NCI-H69 (cell line): Measurements from ENCODE around the gene ABCA2.
A peak's percentile ranks its signal among the peaks of the same experiment; 100 is the strongest.

Experiments
- DNase-seq: peaks from one replicate; lab custom pipeline; 2025; lab: John Stamatoyannopoulos, UW

The ABCA2 gene

DNA sequence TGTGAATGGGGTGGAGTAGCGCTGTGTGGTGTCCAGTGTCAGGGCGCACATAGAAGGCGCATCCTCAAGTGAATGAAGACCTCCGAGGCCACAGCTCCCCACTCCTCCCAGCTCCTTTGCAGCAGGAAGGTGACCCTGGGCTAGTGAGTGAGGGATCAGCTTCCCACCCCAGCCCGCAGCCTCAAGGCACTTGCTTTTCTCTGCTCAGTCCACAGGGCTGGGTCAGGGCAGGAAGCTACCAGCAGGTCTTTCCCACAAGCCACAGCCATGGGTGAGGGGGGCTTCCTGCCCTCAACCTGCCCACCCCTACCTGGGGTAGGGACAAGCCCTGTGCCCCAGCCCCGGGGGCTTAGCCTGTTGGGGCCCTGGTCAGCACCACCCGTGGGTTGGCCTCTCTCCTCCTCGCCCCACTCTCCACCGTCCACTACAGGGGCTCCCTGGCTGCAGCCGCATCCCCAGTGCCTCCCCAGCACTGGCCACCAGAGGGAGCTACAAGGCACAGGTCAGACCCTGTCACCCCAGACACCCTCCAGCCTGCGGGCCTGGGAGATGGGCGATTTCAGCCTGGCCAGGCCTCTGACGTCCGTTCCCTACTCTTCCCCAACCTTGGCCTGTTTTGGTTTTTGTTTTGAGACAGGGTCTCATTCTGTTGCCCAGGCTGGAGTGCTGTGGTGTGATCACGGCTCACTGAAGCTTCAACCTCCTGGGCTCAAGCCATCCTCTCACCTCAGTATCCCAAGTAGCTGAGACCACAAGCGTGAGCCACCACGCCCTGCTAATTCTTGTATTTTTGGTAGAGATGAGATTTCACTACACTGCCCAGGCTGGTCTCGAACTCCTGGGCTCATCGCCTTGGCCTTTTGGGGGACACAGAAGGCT, 1.3 kb upstream of the ABCA2 start:
- DNase-seq, result peak; percentile 75

DNA sequence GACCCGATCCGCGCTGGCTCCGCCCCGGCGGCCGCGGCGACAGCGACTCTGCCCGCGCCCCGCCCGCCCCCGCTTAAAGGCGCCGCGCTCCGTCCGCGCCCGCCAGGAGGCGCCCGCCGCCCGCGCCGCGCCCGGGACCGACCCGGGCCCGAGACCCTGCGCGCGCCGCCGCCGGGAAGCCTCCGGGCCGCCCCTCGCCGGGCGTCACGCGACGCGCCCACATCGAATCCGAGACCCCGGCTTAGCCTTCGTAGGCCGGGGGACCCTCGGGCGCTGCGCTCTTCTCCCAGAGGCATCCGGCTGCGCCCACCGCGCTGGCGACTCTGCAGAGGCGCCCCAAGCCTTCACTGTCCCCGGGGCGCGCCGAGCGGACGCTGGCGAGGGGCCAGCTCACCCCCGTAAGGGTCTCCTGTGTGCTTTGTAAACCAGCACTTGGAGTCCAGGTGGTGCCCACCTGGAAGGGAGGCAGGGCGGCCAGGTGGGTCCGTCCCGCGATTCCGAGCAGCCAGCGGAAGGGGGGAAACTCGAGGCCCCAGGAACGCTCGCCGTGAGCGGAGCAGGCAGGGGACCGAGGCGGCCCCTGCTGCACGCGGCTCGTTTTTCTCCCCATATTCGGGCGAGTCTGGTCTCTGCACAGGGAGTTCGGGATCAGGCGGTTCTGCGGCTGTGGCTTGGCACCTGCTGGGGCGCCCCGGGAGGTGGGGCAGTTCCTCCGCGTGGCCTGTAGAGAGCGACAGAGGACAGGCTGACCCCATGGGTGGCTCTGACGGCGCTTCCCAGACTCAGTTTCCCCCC, 423 bp upstream of the ABCA2 start:
- peak; percentile 88 for DNase-seq

DNA sequence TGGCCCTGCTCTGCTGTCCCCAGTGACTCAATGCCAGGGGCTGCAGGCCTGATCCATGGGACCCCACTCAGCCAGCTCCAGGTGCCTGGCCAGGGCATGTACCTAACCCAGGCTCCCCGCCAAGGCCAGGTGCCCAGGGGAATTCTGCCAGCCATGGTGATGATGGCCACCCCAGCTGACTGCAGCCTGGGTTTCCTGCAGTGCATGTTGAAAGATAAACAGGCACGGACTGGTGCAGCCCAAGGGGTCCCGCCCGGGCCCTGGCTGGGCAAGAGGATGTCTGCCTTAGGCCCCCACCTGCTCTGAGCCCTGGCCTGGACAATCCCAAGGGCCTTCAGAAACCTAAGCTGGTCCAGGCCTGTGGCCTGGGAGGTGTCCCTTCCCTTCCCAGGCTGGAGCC, 1.2 kb downstream of the ABCA2 start:
- DNase-seq, result peak; percentile 64

DNA sequence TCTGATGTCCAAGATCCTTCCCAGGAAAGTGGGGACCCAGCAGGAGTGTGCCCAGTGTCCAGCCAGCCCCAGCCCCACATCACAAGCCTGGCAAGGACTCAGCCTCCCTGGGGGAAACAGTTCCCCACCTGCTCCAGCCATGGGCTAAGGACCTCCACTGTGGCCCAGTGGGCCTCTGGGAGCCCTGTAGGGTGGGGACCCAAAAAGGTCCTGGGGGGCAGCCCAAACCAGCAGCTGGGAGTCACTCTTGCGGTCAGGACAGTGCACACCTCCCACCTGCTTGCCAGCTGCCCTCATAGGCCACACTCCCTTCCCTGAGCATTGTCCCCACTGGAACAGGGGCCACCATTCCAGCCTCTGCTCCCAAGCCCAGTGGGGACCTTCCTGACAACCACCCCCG, 1.7 kb downstream of the ABCA2 start:
- DNase-seq, result no peak

DNA sequence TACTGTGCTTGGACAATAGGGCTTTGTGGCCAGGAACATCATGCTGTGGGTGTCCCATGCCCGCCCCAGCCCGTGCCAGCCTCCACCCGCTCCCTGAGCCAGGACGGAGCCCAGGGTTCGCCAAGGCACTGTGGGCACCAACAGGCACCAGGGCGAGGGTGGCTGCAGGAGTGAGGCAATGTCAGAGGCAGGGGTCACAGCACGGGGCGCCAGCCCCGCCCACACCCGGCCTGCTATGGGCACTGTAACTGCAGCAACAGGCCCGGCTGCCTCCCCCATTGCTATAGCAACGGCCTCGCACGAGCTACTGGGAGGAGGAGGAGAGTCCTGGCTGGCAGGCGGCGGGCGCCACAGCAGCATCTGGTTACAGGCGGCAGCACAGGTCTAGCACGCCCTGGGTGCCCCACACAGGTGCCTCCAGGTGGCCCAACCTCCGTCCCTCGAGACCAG, 2.5 kb downstream of the ABCA2 start:
- peak; percentile 97 for DNase-seq

DNA sequence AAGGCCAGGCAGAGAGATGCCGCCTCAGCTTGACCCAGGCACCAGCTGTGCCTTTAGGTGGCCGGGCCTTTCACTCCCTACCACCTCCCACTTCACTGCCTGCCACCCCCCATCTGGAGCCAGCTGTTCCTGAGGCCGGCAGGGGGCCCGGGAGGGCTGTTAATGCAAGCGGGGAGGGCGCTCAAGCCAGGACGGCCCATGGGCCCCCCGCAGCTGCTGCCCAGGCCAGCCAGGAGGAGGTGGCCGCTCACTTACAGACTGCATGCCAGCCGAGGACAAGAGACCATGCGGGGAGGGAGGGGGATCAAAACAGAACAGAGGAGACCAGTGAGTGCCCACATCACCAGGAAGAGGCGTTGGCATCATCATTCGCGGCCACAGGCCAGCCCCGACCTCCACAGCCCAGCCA, 4.5 kb downstream of the ABCA2 start:
- DNase-seq, result no peak

DNA sequence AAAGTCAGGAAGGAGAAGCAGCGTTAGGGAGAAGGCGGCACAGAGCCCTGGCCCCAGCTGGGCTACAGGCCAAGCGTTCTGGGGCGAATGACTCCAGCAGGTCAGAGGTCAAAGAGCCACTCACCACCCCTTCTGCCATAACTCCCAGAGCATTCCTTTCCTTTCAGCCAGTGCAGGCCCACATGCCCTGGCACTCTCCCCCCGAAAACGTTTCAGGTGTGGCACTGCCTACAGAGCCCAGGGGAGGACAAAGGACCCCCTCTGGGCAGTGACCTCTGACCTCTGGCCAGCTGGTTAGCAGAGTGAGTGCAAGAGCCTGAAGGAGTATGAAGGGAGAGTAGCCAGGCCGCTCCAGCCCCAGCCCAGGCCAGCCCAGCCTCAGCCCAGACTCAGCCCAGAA, 4.9 kb downstream of the ABCA2 start:
- DNase-seq, result no peak

DNA sequence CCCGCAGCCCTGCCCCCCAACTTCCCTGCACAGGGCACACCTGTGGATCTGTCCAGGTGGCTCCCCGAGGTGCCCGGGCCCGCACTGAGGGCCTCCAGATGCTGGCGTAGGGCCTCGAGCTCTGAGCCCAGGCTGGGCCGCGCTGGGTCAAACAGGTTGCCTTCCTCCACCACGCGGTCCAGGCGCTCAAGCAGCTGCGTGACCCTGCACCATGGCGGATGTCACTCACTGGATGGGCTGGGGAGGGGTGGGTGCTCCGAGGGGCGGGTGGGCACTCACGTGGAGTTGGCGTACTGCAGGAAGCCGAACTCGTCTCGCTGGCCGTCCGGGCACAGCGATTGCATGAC, 5.4 kb downstream of the ABCA2 start:
- DNase-seq, result no peak

DNA sequence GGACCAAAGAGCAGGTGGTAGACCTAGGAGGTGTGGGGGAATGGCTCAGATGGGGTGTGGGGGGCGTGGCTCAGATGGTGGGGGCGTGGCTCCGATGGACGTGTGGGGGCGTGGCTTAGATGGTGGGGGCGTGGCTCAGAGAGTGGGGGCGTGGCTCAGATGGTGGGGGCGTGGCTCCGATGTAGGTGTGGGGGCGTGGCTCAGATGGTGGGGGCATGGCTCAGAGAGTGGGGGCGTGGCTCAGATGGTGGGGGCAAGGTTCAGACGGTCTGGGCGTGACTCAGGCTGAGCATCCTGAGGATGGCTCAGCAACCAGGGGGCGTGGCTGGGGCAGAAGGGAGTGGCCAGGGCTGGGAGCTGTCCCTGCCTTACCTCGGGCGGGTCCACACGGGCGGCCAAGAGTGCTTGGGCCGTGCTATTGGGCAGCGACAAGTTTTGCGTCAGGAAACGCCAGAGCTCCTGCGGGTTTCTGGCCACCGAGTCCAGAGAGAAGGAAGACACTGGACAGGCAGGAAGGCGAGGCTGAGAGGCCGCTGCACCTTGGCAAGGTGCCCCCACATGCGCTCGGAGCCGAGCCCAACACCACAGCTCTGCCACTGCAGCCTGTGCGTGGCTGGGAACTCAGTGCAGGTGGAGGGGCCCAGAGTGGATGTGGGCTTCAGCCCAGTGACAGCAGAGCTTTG, 5.9 kb downstream of the ABCA2 start:
- peak; percentile 74 for DNase-seq

DNA sequence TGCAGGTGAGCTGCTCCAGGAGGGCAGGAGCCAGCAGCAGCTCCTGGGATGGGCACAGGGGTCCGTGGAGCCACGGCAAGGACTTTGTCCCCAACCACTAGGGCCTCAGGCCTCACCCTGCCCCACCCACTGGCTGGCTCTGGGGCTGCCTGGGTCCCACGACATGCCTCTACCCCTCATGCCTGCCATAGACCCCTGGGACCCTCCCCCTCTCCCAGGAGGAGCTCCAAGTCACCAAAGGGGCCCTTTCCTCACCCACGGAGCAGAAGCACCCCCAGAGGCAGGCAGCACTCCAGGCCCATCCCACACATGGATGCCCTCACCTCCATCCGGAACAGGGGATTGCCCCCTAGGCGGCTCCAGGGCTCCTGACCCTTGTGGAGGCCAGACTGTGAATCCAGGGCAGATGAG, 6.5 kb downstream of the ABCA2 start:
- no peak for DNase-seq

DNA sequence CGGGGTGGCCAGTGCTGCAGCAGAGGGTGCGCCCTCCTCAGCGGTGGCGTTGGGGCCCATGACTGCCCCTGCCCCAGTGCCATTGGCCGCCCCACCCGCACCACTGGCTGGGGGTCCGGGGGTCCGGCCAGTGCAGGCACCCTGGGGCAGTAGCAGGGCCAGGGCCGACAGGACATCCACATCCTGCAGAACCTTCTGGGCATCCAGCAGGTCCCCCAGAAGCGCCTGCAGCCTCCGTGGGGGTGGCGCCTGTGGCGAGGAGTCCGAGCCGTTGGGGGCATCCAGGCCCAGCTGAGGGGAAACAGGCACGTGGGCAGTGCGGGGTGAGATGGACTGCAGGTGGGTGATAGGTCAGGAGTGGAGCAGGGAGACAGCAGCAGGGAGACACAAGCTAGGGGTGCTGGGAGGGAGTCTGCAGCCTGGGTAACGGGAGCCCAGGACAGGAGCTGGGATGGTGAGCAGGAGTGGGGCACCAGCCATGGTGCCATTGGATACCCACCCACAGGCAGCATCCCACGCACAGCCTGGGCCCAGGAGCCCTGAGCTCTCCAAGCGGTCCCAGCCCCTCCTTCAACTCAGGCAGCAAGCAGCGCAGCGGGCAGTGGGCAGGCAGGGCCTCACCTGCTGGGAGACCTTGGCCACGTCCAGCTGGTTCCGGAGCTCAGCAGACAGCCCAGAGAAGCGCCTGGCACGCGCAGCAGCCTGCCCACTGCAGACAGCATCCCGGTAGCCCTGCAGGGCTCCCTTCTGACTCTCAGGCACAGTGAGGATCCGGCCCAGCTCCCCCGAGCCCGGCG, 7.1 kb downstream of the ABCA2 start:
- DNase-seq, result no peak

DNA sequence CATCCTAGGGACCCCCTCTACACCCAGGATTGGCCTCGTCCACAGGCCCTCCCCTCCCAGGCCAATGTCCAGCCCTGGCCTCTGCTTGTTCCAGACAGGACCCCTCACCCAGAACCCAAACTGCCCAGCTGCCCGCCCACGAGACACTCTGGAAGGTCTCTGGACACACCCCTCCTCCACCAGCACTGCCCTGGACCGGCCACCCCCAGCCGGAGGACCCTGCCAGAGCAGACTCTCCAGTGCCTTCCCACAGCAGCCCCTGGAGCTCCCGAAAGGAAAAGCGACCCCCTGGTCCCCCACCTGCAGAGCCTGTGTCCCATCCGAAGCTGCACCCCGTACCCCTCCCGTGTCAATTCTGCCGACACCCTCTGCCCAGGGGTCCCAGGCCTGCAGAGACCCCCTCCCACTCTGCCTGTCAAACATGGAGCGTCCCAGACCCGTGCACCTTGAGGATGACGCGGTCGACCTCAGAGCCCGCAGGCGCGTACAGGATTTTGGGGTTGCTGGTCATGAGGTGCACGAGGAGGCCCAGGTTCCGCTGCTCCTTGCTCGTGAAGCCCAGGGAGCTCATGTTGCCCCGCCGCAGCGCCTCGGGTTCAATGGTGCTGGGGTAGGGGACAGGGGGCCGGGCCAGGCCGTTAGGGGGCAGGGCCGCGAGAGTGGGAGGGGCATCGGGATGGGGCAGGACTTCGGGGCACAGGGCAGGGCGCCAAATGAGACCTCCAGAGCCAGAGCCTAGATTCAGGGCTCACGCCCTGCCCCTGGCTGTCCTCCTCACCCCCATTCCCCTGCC, 8.0 kb downstream of the ABCA2 start:
- DNase-seq, result no peak

DNA sequence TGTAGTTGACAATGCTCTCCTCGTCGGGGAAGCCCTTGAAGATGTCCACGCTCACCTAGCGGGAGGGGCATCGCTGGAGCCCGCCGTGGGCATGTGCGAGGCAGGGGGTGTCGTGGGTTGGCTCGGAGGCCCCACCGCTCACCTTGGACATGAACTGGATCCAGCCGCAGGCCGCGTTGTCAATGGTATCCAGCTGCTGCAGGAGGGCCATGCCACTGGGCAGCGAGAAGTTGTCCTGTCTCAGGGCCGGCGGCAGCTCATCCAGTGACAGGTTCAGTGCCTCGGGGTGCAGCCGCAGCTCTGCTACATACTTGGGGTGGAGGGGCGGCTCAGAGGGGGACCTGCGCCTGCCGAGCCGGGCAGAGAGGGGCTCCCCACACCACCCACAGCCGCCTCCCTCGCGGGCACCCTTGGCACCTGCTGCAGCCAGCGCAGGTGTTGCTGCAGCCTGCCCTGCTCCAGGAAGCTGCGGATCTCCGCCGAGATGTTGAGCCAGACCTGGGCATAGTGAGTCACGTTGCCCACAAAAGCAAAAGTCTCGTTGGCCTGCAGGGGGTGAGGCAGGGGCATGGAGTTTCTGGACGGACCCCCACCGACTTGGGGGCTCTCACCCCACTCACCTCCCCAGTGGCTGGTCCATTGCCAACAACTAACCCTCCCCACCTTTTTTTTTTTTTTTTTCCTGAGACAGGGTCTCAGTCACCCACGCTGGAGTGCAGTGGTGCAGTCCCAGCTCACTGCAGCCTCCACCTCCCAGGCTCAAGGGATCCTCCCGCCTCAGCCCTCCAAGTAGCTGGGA, 9.1 kb downstream of the ABCA2 start:
- DNase-seq, result no peak

DNA sequence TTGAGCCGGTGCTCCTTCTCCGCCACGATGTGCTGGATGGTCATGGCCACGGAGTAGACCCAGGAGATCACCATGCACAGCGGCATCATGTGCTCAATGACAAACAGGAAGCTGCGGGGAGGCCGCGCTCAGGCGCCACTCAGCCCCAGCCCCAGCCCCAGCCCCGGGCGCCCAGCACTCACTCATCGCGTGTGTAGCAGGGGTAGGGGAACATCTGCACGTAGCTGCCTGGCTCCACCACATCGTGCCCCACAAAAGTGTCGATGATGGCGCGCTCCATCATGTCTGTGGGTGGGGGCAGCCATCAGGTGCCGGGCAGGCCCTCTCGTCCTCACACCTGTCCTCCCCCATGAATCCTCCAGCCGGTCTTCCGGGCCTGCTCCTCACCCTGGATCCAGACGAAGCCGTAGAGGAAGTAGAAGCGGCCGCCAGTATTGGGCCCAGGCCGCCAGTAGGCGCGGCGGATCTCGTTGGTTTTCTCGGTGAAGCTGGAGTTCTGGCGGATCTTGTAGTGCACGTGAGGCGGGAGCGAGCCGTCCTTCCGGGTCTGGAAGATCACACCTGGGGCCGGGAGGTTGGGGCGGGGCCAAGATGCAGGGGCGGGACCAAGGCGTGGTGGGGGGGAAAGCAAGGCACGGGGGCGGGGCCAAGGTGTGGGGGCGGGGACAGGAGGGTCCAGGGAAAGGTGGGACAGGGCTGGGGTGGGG, 10.1 kb downstream of the ABCA2 start:
- no peak for DNase-seq

DNA sequence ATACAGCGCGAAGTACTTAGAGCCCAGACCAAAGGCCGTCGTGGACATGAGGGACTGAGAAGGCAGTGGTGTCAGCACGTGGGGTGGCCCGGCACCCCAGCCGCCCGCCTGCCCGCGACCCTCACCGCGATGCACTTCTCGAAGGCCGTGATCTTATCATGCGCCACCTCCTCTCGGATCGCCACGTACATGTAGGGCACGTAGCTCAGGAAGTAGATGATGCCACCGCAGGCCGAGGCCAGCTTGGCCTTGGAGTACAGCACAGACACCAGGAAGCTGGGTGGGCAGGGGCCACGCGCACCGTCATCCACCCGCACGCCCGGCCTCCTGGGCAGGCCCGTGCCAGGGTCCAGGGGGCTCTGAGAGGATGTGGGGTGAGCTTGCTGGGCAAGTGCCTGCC, 11.0 kb downstream of the ABCA2 start:
- DNase-seq, result no peak

DNA sequence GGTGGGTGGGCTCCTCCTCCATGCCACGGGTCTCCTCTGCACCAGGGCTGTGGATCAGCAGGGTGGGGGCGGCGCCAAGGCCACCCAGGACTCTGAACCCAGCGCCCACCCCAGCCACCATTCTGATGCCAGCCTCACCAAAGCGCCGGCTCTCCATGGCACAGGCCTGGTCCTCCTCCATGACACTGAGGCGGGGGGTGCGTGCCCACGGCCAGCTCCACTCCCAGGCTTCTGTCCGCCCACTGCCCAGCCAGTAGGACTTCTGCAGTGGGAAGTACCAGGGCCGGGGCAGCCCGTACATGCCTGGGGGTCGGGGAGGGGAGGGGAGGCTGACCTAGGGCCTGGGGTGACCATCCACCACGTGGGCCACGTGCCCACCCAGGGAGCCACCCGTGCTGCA, 11.6 kb downstream of the ABCA2 start:
- no peak for DNase-seq

DNA sequence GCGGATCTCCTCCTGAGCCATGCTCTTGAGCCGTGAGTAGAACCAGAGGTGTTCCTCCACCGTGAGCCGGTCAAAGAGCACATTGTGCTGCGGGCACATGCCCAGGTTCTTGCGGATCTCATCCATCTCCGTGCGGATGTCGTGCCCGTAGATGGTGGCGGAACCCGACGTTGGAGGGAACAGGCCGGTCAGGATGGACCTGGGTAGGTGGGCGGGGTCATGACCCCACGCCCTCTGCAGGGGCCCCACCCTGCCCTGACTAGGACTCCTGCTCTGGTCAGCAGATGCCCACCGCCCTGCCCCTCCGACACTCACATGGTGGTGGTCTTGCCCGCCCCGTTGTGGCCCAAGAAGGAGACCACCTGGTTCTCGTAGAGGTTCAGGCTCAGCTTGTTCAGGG, 12.1 kb downstream of the ABCA2 start:
- DNase-seq, result no peak

DNA sequence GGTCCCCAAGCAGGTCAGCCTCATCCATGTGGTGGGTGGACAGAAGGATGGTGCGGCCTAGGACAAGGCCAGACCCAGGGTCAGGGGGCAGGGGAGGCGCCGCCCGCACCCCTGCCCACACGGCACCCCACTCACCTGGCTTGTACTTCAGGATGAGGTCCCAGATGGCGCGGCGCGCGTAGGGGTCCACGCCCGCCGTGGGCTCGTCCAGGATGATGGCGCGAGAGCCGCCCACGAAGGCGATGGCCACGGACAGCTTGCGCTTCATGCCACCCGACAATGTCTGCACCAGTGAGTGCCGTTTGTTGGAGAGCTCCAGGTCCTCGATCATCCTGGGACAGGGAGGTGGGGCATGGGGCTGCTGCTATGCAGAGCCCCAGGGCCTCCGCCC, 12.5 kb downstream of the ABCA2 start:
- DNase-seq, result no peak

DNA sequence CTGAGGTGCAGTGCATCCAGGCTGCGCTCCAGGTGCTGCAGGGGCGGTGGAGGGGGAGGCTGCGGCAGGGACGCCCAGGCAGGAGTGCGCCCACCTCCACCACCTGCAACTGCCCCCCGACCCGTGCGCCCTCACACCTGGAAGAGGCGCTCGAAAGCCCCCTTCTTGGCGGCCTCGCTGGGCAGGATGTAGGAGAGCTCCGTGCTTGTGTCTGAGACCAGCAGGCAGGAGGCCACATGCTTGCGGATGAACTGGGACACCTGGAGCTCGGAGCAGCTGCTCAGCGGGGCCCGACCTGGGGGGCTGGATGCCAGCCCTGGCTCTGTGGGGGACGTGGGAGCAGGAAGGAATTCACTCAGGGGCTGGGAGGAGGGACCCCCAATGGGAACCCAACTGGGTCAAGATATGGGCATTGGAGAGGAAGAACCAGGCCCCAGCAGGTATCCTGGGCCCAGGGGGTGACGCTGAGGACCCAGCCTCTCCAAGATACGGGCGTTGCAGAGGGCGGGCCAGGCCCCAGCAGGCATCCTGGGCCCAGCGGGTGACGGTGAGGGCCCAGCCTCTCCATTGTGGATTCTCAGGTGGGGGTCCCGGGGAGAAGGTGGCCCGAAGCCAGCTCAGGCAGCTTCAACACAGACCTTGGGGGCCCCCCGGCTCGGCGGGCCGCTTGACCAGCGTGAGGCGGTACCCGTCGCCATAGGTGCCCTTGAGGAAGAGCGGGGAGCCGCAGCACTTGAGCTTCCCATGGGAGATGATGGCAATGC, 13.1 kb downstream of the ABCA2 start:
- DNase-seq, result no peak
